ENCODE measurements around the gene RHOG.
A peak's percentile ranks its signal among the peaks of the same experiment; 100 is the strongest.
"Not testable (repeated sequence)": the region's sequence is repeated elsewhere in the genome, so short reads cannot be mapped to it uniquely, and the experiment has no call there.

RHOG gene

DNA sequence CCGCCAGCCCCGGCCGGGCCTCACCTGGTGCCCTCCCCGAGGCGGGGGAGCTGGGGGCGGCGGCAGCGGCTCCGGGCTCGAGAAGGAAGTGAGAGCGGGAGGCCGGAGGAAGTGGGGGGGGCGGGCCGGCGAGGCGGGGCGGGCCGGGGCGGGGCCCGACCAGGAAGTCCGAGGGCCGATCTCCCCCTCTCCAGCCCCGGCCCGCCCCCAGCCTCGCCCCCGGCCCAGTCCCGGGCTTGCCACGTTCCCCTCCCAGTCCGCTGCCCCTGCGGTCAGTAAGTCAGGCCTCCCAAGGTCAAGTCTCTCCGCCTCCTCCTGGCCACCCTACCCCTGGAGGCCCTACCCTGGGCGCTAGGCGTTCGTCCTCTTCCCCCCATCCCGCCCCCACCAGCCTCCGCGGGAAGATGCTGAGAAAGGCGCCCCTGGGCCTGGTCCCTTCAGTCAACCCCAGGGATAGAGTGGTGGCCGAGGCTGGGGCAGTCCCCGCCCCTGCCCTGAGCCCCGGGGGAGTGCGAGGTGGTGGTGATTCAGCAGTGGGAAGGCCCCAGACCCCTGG, at the start of gene RHOG:
RHOG (minus strand) TSS at position 90 of the 556 bp plus-strand sequence. CDS start 12,821 bp downstream, outside the sequence.
- DNase-seq: peak; percentile 47

DNA sequence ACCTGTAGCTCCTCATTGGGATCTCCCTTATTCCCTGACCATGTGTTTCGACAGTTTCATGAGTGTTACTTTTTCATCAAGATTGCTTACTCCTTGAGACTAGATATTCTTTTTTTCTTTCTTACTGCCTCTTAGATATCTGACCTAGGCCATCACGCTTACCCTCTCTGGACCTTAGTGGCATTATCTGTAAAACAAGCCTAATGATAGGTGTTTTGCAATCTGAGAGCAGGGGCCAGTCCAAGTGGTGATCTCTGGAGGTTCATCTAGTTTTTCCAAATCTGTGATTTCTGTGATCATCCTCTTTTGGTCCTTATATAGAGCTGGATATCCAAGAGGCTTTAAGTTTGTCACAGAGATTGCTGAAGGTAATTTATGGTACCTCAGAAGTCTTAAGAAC, 49.3 kb upstream of the RHOG start:
- DNase-seq: no peak

DNA sequence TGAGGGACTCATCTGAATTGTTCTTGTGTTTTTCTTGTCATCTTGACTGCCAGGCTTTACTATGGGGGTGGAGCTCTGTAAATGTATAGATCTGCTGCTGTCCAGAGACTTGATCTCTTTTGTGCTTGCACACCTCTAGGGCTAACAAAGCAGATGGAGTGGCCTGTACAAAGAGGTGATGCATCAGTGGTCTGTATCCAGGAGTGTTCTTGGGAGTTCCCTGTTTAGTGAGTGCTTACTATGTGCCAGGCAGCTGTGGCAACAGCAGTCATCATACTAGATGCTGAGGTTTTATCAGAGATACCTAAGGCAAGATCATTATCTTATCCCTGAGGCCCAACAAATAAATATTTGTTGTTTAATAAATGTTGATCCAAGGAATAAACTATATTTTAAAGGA, 48.1 kb upstream of the RHOG start:
- no peak for DNase-seq

DNA sequence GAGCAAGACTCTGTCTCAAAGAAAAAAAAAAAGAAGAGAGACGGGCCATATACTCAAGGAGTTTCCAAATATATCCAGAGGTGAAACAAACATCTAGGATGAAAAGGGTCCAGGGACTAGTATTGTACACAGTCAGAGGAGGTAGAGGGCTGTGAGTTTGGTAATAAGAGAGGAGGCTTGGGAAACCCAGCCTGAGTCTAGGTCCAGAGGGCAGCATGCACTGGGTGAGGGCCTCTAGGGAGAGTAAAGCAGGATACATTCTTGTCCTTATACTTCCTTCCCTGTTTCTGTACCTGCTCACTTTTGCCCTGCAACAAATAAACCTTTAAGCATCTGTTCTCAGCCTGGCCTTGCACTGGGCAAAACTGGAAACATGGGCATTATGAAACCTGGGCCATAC, 46.2 kb upstream of the RHOG start:
- DNase-seq: no peak

DNA sequence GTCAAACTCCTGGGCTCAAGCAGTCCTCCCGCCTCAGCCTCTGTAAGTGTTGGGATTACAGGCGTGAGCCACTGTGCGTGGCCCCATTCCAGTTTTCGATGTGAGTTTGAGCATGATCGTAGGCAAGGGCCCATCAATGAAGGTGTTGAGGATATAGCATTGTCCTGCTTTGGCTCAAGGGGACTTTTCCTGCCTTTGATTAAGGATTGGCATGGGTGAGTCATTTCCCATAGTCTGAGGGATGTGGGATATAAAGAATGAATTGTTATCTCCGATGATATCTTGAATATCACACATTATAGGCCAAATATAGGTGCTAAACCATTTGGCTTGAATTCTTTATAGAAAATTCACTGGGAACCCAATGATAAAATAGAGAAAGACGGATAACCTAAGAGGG, 45.1 kb upstream of the RHOG start:
- no peak for DNase-seq

DNA sequence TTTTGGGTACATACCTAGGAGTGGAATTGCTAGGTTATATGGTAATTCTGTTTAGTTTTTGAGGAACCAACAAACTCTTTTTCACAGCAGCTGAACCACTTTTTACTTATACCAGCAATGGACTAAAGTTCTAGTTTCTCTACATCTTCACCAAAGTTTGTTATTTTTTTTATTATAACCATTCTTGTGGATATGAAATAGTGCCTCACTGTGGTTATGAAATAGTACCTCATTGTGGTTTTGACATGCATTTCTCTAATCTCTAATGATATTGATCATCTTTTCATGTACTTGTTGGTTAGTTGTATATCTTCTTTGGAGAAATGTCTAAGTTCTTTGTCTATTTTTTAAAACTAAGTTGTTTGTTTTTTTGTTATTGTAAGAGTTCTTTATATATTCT, 41.9 kb upstream of the RHOG start:
- no peak for DNase-seq

DNA sequence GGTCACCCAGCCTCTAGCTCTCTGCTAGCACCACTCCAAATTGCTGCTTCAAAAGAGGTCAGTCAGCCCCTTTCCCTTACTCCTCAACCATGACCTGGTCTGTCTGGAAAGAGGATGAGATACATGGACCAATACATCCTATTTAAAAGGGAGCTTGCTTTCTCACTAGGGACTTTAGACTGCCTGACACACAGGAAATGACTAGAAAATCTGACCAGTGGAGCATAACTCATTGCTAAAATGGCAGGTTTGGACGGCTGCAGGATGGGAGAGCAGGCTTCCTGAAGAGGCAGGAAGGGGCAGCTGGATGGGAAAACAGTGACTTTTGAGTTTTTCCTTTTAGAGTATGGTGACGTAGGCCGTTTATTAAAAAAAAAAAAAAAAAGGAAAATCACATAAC, 40.0 kb upstream of the RHOG start:
- DNase-seq: no peak

DNA sequence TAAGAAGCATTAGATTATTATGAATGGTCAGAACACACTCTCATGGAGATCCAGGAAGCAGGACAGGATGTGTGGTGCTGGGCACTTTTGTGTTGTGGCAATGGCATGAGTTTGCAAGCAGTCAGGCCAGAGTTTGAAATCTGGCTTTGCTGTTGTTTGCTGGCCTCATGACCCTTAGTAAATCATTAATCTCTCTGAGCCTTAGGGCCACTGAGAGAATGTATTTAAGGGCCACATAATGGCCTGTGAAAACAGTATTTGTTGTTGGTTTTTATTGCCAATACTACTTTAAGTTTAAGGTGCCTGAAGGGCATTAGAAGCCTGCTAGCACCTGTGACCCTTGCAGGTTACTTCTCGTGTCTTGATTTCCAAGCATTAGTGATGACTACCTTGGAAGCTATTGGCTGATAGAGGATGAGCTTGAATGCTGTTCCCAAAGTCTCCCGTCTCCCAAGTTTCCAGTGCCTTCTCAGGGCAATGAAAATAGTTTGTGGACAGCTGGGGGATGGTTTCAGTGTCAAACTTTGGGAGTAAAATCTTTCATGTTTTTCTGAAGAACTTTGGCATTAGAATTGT, 39.3 kb upstream of the RHOG start:
- DNase-seq: no peak

DNA sequence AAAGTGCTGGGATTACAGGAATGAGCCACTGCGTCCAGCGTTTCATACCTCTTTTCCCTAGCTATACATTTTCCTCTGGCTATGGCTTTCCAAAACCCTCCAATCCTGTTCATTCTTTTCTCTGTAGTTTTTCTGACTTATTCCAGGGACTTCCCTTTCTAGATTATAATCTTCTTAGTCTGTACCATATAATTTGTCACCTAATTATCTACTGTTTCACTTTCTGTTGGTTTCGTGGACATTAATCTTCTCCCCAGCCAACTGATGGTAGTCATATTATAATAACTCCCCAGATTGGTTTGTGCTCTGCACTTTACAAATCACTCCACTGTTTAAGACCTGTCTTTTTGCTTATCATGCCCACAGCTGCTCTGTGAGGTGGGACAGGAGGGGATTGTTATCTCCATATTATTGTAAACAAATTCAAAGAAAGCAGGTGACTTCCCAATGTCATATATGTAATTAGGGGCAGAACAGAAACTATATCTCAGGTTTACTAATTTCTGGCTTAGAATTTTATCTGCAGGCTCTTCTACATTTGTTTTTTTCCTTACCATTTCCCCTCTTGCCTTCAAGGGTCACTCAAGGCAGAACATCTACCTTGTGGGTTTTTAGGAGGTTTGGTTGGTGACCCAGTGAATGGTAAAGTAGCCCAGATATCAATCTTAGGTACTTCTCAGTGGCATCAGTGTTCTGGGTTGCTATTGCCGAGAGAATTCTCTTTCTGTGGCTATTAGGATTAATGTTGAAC, 38.6 kb upstream of the RHOG start:
- DNase-seq: no peak

DNA sequence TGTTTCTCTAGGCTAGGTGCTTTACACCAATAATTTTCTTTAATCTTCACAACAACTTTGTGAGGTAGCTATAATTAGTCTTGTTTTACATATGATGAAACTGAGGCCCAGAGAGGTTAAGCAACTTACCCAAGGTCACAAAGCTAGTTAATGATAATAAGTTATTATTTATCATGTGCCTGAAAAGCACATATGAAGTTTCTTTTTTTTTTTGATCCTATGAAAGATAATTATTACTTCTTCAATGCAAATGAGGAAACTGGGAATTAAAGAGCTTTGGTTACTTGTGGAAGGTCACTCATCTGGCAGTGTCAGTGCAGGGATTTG, 37.5 kb upstream of the RHOG start:
- no peak for DNase-seq

DNA sequence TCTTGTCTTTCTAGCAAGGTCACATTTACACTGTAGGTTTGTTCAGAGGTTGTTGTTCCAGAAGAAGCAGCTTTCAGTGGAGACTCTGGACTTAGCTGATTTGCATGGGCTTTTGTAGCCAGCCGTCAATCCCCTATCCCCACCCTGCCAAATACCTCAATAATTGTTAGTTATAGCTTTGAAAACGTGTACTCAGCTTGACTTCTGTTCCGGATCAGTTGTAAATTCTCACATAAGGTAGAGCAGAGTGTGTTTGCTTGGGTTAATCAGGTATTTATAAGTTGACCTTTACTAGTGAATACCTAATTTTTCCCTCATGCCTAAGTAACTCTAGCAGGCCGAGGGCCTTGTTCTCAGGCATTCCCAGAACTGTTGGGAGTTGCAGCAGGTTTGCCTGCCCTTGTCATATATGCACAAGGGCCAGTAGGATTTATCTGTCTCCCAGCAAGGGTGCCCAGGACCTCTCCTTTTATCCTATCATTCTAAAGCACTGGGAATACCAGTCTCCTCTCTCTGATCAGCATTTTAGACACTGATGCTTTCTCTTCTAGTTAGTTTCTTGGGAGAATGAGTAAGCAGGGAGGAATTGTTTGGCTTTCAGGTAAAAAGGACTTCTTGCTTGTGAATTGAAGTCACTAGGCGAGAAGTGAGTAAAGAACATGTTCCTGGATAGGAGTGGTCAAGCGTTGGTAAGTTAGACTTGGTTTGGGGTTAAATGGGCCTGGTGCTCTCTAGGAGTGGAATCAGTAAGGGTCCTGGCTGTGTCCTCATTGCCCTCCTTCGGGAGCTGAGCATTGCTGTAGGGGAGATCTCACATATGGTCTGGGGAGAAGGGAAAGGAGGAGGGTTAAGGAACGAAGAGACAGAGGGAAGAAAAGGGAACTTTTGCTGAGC, 36.9 kb upstream of the RHOG start:
- no peak for DNase-seq

DNA sequence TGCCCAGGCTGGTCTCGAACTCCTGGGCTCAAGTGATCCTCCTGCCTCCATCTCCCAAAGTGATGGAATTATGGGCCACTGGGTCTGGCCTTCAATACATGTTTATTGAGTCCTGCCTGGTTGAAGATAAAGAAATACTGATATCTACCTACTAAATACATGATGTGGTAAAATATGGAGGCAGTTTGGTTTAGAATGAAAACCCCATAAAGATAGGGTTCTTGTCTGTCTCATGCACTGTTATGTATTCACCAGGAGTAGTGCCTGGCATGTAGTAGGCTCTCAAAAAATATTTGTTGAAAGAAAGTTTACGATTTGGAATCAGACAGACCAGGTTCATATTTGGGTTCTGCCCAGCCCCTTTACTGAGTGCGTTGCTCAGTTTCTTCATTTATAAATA, 35.9 kb upstream of the RHOG start:
- no peak for DNase-seq

DNA sequence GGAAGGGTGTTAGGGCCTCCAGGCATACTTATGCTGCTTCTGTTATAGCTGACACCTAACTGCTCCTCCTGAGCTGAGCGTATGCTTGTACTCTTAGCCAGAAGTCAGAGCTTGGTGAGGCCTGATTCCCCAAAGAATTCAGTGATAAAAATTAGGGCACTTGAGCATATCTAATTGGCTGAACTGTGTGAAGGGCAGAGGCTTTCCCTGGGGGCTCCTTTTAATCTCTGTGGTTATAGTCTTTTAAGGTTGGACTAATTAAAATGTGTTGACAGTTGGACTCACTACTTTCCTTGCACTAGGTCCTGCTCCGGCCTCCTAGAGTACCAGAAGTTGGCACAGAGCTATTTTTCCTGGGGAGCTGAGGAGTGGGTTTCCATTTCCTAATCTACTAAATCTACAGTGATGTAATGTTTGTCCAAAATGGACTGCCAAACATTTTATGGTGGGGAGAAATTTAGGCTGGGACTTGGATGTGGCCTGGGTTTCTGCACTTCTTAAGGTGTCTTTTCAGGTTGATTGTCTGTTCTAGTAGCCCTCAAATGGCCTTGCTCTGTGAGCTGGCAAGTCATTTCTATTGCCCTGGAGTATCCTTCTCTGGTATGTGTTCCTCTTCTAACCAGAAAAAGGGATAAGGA, 33.1 kb upstream of the RHOG start:
- no peak for DNase-seq

DNA sequence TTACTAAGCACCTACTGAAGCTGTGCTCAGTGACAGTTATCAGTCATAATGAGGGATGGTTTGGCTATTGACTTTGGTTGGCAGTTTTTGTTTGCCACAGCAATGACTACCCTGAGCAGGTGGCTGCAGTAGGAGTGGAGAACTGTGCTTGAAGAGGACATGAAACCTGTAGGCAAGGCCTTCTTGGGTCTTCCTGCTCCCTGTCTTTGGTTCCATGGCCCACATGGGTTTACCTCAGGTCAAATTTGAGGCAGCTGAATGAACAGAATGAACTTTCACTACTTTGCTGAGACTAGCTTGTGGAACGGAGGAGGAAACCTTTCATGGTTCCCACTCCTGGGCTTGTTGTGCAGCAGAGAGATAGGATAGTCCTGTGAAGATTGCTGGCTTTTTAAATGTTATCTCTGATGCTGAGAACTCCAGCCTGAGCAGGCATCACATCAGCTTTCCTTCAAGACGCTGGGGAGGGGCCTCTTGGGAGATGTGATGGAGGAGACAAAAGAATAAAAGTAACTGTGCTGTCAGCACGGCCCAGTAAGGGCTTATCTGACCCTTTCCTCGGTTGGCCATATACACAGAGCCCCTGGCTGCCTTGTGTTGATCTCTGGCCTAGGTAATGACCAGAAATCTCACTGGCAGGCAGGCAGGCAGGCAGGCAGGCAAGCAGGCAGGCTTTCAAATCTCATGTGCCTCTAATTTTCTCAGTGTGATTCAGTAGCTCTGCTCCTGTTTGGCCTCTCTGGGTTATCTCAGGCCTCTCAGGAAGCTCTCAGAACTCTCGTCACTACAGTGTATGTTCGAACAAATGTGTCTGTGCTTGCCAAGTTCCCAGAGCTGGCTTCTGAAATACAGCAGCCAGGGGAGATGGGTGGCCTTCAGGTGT, 26.7 kb upstream of the RHOG start:
- DNase-seq: no peak

DNA sequence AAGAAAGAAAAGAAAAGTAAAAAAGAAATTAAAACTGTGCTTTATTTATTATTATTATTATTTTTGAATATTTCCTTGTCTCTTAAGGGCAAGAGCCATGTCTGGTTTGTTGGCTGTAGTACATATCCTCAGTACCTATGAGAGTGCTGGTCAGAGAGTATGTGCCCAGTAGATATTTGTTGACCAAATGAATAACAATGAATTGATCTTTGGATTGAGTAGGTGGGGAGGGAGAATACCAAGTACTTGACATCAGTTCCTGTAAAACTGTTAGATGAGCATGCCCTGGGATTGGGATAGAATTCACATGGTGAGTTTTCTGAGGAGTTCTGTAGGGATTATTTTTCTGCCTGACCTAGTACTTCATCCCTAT, 26.1 kb upstream of the RHOG start:
- DNase-seq: no peak

DNA sequence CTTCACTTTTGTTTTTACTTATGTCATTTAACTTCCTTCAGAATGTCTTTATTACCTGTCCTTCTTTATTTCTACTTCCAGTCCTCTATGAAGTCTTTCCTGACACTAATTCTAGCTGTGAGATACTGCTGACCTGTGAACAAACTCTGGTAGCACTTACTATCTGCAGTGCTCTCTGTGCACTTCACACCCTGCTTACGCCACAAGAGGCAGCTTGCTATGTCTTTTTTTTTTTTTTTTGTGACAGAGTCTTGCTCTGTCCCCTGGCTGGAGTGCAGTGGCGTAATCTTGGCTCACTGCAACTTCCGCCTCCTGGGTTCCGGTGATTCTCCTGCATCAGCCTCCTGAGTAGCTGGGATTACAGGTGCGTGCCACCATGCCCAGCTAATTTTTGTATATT, 25.4 kb upstream of the RHOG start:
- no peak for DNase-seq

DNA sequence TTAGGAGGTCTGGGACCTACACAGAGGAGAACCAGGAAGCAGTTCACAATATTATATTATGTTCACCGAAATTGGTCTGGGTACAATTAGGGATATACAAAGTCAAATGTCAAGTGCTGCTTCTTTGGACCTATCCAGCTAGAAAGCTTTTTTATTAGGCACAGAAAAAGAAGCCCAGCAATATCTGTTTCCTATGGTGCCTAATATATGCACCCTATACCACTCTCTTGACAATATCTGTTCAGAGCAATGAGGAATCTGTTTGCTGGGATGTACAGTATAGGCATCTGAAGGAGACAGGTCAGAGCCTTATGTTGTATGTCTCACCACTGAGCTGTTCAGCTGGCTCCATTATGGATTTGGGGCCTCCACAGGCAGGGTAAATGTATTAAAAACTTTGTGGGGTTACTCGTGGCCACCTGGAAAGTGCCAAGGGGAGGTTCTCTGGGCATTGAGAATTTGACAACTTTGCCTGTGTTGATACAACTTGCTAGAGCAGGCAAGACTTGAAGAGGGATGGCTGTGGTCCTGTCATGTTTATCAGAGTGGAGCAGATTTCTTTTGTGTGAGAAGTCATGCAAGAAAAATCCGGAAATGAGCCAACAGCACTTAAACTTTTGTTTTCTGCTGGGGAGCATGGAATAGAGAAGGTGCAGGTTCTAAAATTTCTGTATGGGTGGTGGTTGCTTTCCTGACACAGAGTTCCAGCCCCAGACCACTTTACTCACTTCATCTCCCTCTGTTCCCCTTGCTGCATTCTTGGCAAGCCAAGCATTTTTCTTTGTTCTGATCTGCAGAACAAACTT, 24.8 kb upstream of the RHOG start:
- no peak for DNase-seq

DNA sequence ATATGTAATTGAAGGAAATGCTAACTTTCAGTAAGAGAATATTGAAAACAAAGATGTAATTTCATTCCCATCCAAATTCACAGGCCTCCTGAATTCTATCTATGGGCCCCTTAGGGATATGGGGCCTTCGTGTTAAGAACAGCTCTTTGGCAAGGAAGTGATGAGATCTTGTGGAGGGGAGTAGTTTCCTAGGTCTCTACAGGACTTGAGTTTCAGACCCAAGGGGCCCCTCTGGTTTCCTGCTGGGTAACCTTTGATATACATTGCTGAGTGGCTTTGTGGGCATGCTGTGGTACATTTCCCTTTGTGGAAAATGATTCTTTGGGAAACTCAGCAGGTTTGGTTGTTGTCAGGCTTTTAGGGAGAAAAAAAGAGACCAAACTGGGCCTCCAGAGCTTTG, 20.9 kb upstream of the RHOG start:
- DNase-seq: no peak

DNA sequence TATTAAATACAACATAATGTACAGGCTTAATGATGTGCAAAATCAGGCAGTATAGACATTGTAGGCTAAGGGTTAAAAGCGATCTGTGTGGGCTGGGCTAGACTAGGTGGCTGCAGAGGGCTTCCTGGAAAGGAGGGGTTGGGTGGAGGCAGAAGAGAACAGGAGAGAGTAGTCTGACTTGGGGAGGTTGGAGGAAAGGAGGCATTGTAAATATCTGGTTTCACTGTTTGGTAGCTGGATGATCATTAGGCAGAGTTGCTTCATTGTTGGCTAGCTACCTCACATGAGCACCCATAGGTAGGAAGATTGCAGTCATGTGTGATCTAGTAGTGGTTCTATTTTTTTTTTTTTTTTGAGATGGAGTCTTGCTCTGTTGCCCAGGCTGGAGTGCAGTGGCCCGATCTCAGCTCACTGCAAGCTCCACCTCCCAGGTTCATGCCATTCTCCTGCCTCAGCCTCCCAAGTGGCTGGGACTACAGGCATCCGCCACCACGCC, 20.2 kb upstream of the RHOG start:
- DNase-seq: not testable (repeated sequence)

DNA sequence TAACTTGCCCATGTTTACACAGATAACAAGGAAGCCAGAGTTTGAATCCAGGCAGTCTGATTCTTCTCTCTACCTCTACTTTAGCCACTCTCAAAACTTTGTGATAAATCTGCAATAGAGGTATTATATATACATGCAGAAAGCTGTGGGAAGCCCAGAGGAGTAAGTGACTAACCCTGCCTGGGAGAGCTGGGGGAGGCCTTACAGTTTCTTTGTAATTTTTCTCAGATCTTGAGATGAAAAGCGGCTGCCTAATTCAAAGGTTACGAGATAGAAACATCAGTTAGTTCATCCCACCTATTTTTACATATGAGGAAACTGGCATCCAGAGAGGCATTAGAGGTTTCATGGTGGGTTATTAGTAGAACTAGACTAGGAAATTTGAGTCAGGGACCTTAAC, 19.6 kb upstream of the RHOG start:
- no peak for DNase-seq

DNA sequence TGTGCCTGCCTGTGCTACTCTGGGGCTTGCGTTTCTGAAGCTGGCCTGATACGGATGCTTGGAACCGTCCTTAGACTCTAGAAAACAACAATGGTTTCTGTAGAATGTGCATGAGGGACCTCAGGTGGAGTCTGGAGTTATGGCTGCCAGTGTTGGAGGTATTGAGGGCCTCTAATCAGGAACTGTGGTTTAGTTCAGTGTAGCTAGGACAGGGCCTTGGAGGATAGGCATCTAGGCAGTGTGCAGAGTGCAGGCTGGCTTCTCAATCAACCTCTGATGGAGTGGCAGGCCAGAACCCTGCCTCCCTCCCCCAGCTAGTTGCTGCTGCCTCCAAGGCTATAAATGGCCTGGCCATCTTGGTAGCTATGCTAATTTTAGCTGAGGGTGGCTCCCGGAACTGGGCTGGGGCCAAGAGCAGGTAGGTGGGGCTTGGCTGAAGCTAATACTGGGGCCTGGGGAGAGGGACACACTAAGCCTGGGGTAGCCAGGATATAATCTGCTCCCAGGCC, 18.7 kb upstream of the RHOG start:
- DNase-seq: no peak

Data from NCI-H1105 (cell line).